Bronchial epithelial cell (primary cell): ENCODE data around the gene AFG3L2. TPM values are rescaled to one million over a fixed set of nuclear protein-coding genes. Genes with fewer than 3 reads are reported as not detected.

Source experiments
- DNase-seq: peaks from one replicate; pipeline ENCODE4 v3.0.0-alpha.2; 2010; ENCODE audit warnings: low read depth
- FAIRE-seq: peaks from 2 replicates; lab custom pipeline; 2011; peaks lifted over from hg19 to GRCh38; lab: Jason Lieb, UNC
- H3K27me3 ChIP-seq: 2 replicates; pipeline ENCODE4 v1.5.1; 2011; ENCODE audit warnings: low read length; ENCODE audit not compliant: control insufficient read depth, insufficient read depth
- H3K36me3 ChIP-seq: 2 replicates; pipeline ENCODE4 v1.5.1; 2011; ENCODE audit warnings: low read length; ENCODE audit not compliant: control insufficient read depth, insufficient read depth
- H3K4me3 ChIP-seq: 2 replicates; pipeline ENCODE4 v1.5.1; 2011; ENCODE audit warnings: mild to moderate bottlenecking, low read depth, low read length, control low read depth
- total RNA-seq: library from RNA; depleted of rRNA; stranded (reverse); fragments of >200 nt; gene quantifications from 2 replicates; pipeline ENCODE4 v1.2.1, GENCODE V29; 2014
- TF ChIP-seq, protein P1 (sequence below): IDR thresholded peaks from 2 replicates; pipeline ENCODE4 v1.5.1; 2011; ENCODE audit warnings: mild to moderate bottlenecking, moderate library complexity, low read length, control low read depth, inconsistent platforms; ENCODE audit not compliant: insufficient read depth, severe bottlenecking

Gene AFG3L2
- total RNA-seq, 1 donor from 2014 or later, result 67.1 TPM

- no peak for FAIRE-seq
- H3K4me3 ChIP-seq, result no peak overlapping the region
- DNase-seq, result no peak
- no peaks in the 10 kb centered on the region for H3K27me3 ChIP-seq
- TF ChIP-seq, protein P1, sequence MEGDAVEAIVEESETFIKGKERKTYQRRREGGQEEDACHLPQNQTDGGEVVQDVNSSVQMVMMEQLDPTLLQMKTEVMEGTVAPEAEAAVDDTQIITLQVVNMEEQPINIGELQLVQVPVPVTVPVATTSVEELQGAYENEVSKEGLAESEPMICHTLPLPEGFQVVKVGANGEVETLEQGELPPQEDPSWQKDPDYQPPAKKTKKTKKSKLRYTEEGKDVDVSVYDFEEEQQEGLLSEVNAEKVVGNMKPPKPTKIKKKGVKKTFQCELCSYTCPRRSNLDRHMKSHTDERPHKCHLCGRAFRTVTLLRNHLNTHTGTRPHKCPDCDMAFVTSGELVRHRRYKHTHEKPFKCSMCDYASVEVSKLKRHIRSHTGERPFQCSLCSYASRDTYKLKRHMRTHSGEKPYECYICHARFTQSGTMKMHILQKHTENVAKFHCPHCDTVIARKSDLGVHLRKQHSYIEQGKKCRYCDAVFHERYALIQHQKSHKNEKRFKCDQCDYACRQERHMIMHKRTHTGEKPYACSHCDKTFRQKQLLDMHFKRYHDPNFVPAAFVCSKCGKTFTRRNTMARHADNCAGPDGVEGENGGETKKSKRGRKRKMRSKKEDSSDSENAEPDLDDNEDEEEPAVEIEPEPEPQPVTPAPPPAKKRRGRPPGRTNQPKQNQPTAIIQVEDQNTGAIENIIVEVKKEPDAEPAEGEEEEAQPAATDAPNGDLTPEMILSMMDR, result no peak
- H3K36me3 ChIP-seq, result peaks cover 15% of the 10 kb centered on the region
Measured at GRCh38 chr18:12338382-12338781, 38.6 kb downstream of the AFG3L2 start.

- FAIRE-seq, result no peak
- DNase-seq, result peak; percentile 86
- Histone ChIP-seq H3K27me3 (no peaks in the 10 kb centered on the region), H3K36me3 (peaks cover 14% of the 10 kb centered on the region), H3K4me3 (no peak overlapping the region)
- TF ChIP-seq, protein P1, result no peak
Measured at GRCh38 chr18:12336887-12337286, 40.1 kb downstream of the AFG3L2 start.

DNA sequence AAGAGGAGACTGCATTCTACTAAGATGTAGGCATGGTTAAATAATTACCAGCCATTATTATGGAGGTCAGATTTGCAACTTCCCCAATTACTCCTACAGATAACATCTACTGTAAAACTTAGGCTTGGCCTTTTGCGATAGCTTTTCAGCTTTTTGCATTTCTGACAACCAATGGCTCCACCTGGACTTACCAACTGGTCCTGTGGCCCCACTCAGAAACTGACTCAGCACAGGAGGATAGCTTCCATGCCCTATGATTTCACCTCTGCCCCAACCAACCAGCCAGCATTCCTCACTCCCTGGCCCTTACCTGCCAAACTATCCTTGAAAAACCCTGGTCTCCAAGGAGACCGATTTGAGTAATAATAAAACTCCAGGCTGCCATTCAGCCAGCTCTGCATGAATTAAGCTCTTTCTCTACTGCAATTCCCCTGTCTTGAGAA lies 40.8 kb downstream of the AFG3L2 start:
- FAIRE-seq (no peak), DNase-seq (peak; percentile 72)
- no peak overlapping the region for H3K4me3 ChIP-seq
- H3K36me3 ChIP-seq, result peaks cover 14% of the 10 kb centered on the region
- no peaks in the 10 kb centered on the region for H3K27me3 ChIP-seq
- TF ChIP-seq, protein P1, result no peak

DNA sequence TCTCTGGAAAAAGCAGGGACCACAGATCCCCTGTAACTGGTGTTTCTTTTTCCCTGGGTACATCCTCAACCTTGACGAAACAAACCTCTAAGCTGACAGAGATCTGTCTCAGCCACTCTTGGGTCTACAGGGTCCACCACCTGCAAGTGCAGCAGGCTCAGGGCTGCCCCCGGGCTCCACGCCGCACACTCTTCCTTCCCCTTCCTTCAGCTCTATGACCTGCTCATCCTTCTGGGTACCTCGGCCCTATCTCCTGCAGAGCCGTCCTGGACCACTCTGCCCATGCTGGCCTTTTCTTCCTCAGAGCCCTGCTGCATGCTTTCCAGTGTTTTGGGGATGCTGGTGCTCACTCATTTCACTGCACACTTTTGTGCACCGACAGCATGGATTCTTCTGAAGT lies 41.5 kb downstream of the AFG3L2 start:
- TF ChIP-seq, protein P1, result no peak
- FAIRE-seq (no peak), DNase-seq (no peak)
- no peak overlapping the region for H3K4me3 ChIP-seq
- H3K36me3 ChIP-seq, result peaks cover 14% of the 10 kb centered on the region
- no peaks in the 10 kb centered on the region for H3K27me3 ChIP-seq

DNA sequence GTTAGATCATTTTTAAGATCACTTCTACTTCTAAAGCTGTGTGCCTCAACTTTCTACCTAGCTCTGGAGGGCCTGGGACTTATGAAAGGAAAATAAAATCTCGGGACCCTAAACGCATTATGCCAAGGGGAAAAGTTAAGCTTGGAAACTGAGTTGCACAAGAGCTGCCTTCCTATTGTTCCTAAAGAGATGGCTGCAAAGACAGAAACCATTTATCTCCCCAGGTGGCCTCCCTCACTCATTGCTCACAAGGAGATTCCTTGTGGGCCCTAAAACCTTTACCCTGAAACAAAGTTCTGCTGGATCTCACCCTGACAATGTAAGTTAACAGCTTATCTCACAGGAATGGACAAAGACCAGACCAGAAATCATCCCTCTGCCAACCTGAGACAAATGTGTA lies 42.2 kb downstream of the AFG3L2 start:
- Histone ChIP-seq H3K27me3 (no peaks in the 10 kb centered on the region), H3K36me3 (peaks cover 14% of the 10 kb centered on the region), H3K4me3 (no peak overlapping the region)
- TF ChIP-seq, protein P1, result no peak
- FAIRE-seq (peak; percentile 18), DNase-seq (no peak)

GRCh38 chr18:12334366-12334808 lies 42.6 kb downstream of the AFG3L2 start:
- no peak for FAIRE-seq
- DNase-seq, result no peak
- TF ChIP-seq, protein P1, result no peak
- Histone ChIP-seq H3K4me3 (no peak overlapping the region), H3K36me3 (peaks cover 16% of the 10 kb centered on the region), H3K27me3 (no peaks in the 10 kb centered on the region)
